GM23338 (cell line): ENCODE results near the gene PNLIPRP3. TPM values are rescaled to one million over a fixed set of nuclear protein-coding genes. Genes with fewer than 3 reads are reported as not detected.

ENCODE experiments used
- ATAC-seq: fragments of 200-7000 bp; cut with Tn5 transposase; 3 replicates; pipeline ENCODE4 v1.9.1; 2020
- DNase-seq: peaks from one replicate; pipeline ENCODE4 v3.0.0-alpha.2; 2015; ENCODE audit warnings: low spot score
- H2AFZ ChIP-seq: fragments of 200-600 bp; sonication (generic); 2 replicates; pipeline ENCODE4 v1.8.0; 2016; ENCODE audit warnings: antibody characterized with exemption, mild to moderate bottlenecking, moderate library complexity
- H3F3A ChIP-seq: fragments of 200-600 bp; sonication (generic); replicated peaks from 2 replicates; pipeline ENCODE4 v1.8.0; 2017; ENCODE audit warnings: antibody characterized with exemption, mixed run types, low read depth
- H3K27ac ChIP-seq: fragments of 200-600 bp; sonication (generic); 2 replicates; pipeline ENCODE4 v1.6.1; 2016; ENCODE audit warnings: low read depth
- H3K27me3 ChIP-seq: fragments of 200-600 bp; sonication (generic); 2 replicates; pipeline ENCODE4 v1.8.0; 2016; ENCODE audit warnings: mild to moderate bottlenecking, mixed run types, moderate library complexity; ENCODE audit not compliant: insufficient read depth
- H3K36me3 ChIP-seq: fragments of 200-600 bp; sonication (generic); 2 replicates; pipeline ENCODE4 v1.8.0; 2016; ENCODE audit warnings: mild to moderate bottlenecking; ENCODE audit not compliant: insufficient read depth
- H3K4me1 ChIP-seq: fragments of 200-600 bp; sonication (generic); 2 replicates; pipeline ENCODE4 v1.8.0; 2016; ENCODE audit warnings: mild to moderate bottlenecking, moderate library complexity; ENCODE audit not compliant: insufficient read depth
- H3K4me2 ChIP-seq: fragments of 200-600 bp; sonication (generic); 2 replicates; pipeline ENCODE4 v1.7.1; 2017; ENCODE audit warnings: mixed run types
- H3K4me3 ChIP-seq: fragments of 200-600 bp; sonication (generic); 2 replicates; pipeline ENCODE4 v1.6.1; 2016; ENCODE audit warnings: mixed run types
- H3K79me2 ChIP-seq: fragments of 200-600 bp; sonication (generic); replicated peaks from 2 replicates; pipeline ENCODE4 v1.8.0; 2017; ENCODE audit warnings: mild to moderate bottlenecking; ENCODE audit not compliant: insufficient read depth
- H3K9me2 ChIP-seq: fragments of 200-600 bp; sonication (generic); 2 replicates; pipeline ENCODE4 v1.8.0; 2017; ENCODE audit not compliant: insufficient read depth
- H4K20me1 ChIP-seq: fragments of 200-600 bp; sonication (generic); replicated peaks from 2 replicates; pipeline ENCODE4 v1.8.0; 2017; ENCODE audit warnings: mild to moderate bottlenecking; ENCODE audit not compliant: insufficient read depth
- H3K27ac Mint-ChIP-seq: 2 replicates; pipeline ENCODE4 v1.8.0; 2020; ENCODE audit warnings: inconsistent platforms, mild to moderate bottlenecking, moderate library complexity, mixed read lengths
- H3K27me3 Mint-ChIP-seq: 3 replicates; pipeline ENCODE4 v1.8.0; 2022; ENCODE audit warnings: low read depth, mild to moderate bottlenecking, moderate library complexity, mixed read lengths, inconsistent platforms; ENCODE audit not compliant: insufficient read depth, poor library complexity
- H3K36me3 Mint-ChIP-seq: 3 replicates; pipeline ENCODE4 v1.8.0; 2021; ENCODE audit warnings: low read depth, mild to moderate bottlenecking, inconsistent platforms, moderate library complexity, mixed read lengths
- H3K4me1 Mint-ChIP-seq: 3 replicates; pipeline ENCODE4 v1.8.0; 2020; ENCODE audit warnings: mild to moderate bottlenecking, inconsistent platforms, mixed read lengths
- H3K4me3 Mint-ChIP-seq: 3 replicates; pipeline ENCODE4 v1.8.0; 2021; ENCODE audit warnings: moderate library complexity, mild to moderate bottlenecking, inconsistent platforms, mixed read lengths
- H3K9me3 Mint-ChIP-seq: 3 replicates; pipeline ENCODE4 v1.8.0; 2020; ENCODE audit warnings: moderate library complexity, mild to moderate bottlenecking, inconsistent platforms, mixed read lengths
- CREB1 ChIP-seq: fragments of 250-450 bp; sonication (Bioruptor Pico); IDR thresholded peaks from 2 replicates; pipeline ENCODE4 v1.5.0; 2020; ENCODE audit warnings: low read depth, mild to moderate bottlenecking, moderate library complexity
- CTCF ChIP-seq, 2 experiments: fragments of 200-600 bp in 1 of 2; sonication (generic) in 1 of 2; conservative IDR thresholded peaks; 2 replicates each; pipeline versions ENCODE4 v1.5.1 to v1.6.1; 2016 to 2017; ENCODE audit warnings: antibody characterized with exemption in 2 of 2, low read depth in 2 of 2, mild to moderate bottlenecking in 2 of 2, moderate library complexity in 1 of 2
- ETS1 ChIP-seq: IDR thresholded peaks from 2 replicates; pipeline ENCODE4 v1.6.1; 2016; ENCODE audit warnings: antibody characterized with exemption
- EZH2 ChIP-seq: fragments of 200-600 bp; sonication (generic); IDR thresholded peaks from one replicate; pipeline ENCODE4 v1.8.0; 2017; ENCODE audit warnings: antibody characterized with exemption, mild to moderate bottlenecking, low read depth; ENCODE audit not compliant: unreplicated experiment
- EZH2phosphoT487 ChIP-seq: fragments of 200-600 bp; sonication (generic); IDR thresholded peaks from one replicate; pipeline ENCODE4 v1.8.1; 2018; ENCODE audit warnings: antibody characterized with exemption; ENCODE audit not compliant: unreplicated experiment
- JUNB ChIP-seq: IDR thresholded peaks from one replicate; pipeline ENCODE4 v1.6.1; 2016; ENCODE audit warnings: antibody characterized with exemption; ENCODE audit not compliant: unreplicated experiment
- NANOG ChIP-seq: IDR thresholded peaks from 2 replicates; pipeline ENCODE4 v1.6.1; 2016; ENCODE audit warnings: antibody characterized with exemption, borderline replicate concordance
- POLR2AphosphoS5 ChIP-seq: IDR thresholded peaks from 2 replicates; pipeline ENCODE4 v1.6.1; 2016; ENCODE audit warnings: antibody characterized with exemption, low read depth
- REST ChIP-seq: IDR thresholded peaks from one replicate; pipeline ENCODE4 v1.6.1; 2018; ENCODE audit warnings: antibody characterized with exemption; ENCODE audit not compliant: unreplicated experiment
- STAT1 ChIP-seq: IDR thresholded peaks from one replicate; pipeline ENCODE4 v1.6.1; 2016; ENCODE audit warnings: antibody characterized with exemption; ENCODE audit not compliant: unreplicated experiment
- ZNF114 ChIP-seq: fragments of 250-450 bp; sonication (Bioruptor Pico); IDR thresholded peaks from 2 replicates; pipeline ENCODE4 v1.5.0; 2020; ENCODE audit warnings: mild to moderate bottlenecking, moderate library complexity
- ZNF331 ChIP-seq: fragments of 250-450 bp; sonication (Bioruptor Pico); IDR thresholded peaks from 2 replicates; pipeline ENCODE4 v1.5.0; 2020; ENCODE audit warnings: low read depth, mild to moderate bottlenecking, moderate library complexity
- ZNF462 ChIP-seq: fragments of 250-450 bp; sonication (Bioruptor Pico); IDR thresholded peaks from 2 replicates; pipeline ENCODE4 v1.5.0; 2020; ENCODE audit warnings: mild to moderate bottlenecking, moderate library complexity
- polyA plus RNA-seq: library from polyadenylated mRNA; unstranded; fragments of >200 nt; fragmentation: Nextera tagmentation; extraction: Ambion mirVana; gene quantifications from 2 replicates; pipeline ENCODE4 v1.2.1, GENCODE V29; 2016
- total RNA-seq: library from RNA; depleted of rRNA; stranded (reverse); fragments of >200 nt; shearing (Covaris generic); gene quantifications from 2 replicates; pipeline ENCODE4 v1.2.3, GENCODE V29; 2014

PNLIPRP3 gene
- total and polyA plus RNA-seq, 2 experiments from 2014 or later: not detected

- ATAC-seq: no peak
- TF ChIP-seq POLR2AphosphoS5 (no peak), ZNF462 (CRISPR knock-in tag) (no peak), STAT1 (no peak), NANOG (no peak), ZNF331 (CRISPR knock-in tag) (no peak), EZH2phosphoT487 (no peak), ZNF114 (CRISPR knock-in tag) (no peak), CREB1 (CRISPR knock-in tag) (no peak), EZH2 (no peak), ETS1 (no peak), JUNB (no peak), CTCF (conservative IDR thresholded peaks at IDR 0.05; ENCODE audit: low read depth in 2 of 2) (no peak), REST (no peak)
These were observed 23.2 kb downstream of the PNLIPRP3 start for GRCh38 chr10:116450861-116451260.

More at GRCh38 chr10:116450861-116451260, 23.2 kb downstream of the PNLIPRP3 start:
- H4K20me1 ChIP-seq: no peaks in the 10 kb centered on the region
- H2AFZ ChIP-seq: no peak overlapping the region
- H3K36me3 Mint-ChIP-seq: peaks cover 15% of the 10 kb centered on the region; the same call in 2 of the 3 replicates
- no peaks in the 10 kb centered on the region for H3K9me2 ChIP-seq
- no peak overlapping the region for H3K27ac ChIP-seq
- no peak overlapping the region for H3K27ac Mint-ChIP-seq
- H3K79me2 ChIP-seq: no peaks in the 10 kb centered on the region
- H3K27me3 ChIP-seq: no peaks in the 10 kb centered on the region
- H3K4me3 Mint-ChIP-seq: no peak overlapping the region
- no peak for DNase-seq
- H3K9me3 Mint-ChIP-seq: peaks cover 25% of the 10 kb centered on the region
- H3K4me1 ChIP-seq: 0 out of 2 replicates have a peak, but pooled peaks cover 3% of the 10 kb centered on the region
- no peaks in the 10 kb centered on the region for H3F3A ChIP-seq
- H3K4me2 ChIP-seq: no peak overlapping the region
- H3K4me3 ChIP-seq: no peak overlapping the region
- H3K4me1 Mint-ChIP-seq: peaks cover 7% of the 10 kb centered on the region
- H3K27me3 Mint-ChIP-seq: peaks cover 6% of the 10 kb centered on the region
- H3K36me3 ChIP-seq: no peaks in the 10 kb centered on the region
